IMR-90 (cell line): Measurements from ENCODE around the gene KRT79. TPM values are rescaled to one million over a fixed set of nuclear protein-coding genes. Genes with fewer than 3 reads are reported as not detected.

Experiments
- ATAC-seq: fragments of 200-7000 bp; cut with Tn5 transposase; 2 replicates; pipeline ENCODE4 v1.9.1; 2020; ENCODE audit warnings: low read depth, mild to moderate bottlenecking, moderate library complexity
- BruUV-seq: library from RNA; stranded (reverse); fragments of 400-500 nt; replicated peaks from 2 replicates; lab custom pipeline; 2021; lab: Mats Ljungman, UMichigan
- CTCF ChIA-PET: fragments of 300-600 bp; formaldehyde crosslinking; extraction: SDS; loops from one replicate; lab custom pipeline; 2021; ENCODE audit warnings: antibody characterized with exemption; lab: Yijun Ruan, JAX
- POLR2A ChIA-PET: fragments of 300-600 bp; sonication (Branson Sonifier 250); formaldehyde crosslinking; loops from one replicate; lab custom pipeline; 2022; ENCODE audit warnings: antibody characterized with exemption; ENCODE audit not compliant: unreplicated experiment; lab: Charles Lee
- DNase-seq: peaks from one replicate; pipeline ENCODE4 v3.0.0; 2013
- H2AFZ ChIP-seq: replicated peaks from 2 replicates; pipeline ENCODE3; 2013; ENCODE audit warnings: low read length, mild to moderate bottlenecking; ENCODE audit not compliant: poor library complexity
- H2AK5ac ChIP-seq: 2 replicates; pipeline ENCODE4 v1.6.1; 2013; ENCODE audit warnings: low read depth, low read length, inconsistent platforms
- H2AK9ac ChIP-seq: replicated peaks from 2 replicates; pipeline ENCODE3; 2013; ENCODE audit warnings: mild to moderate bottlenecking, low read depth, low read length, moderate library complexity; ENCODE audit not compliant: poor library complexity
- H2BK120ac ChIP-seq: 2 replicates; pipeline ENCODE4 v1.6.1; 2013; ENCODE audit warnings: low read depth, low read length, inconsistent platforms
- H2BK15ac ChIP-seq: 3 replicates; pipeline ENCODE4 v1.6.1; 2013; ENCODE audit warnings: low read depth, low read length, inconsistent platforms
- H2BK20ac ChIP-seq: 2 replicates; pipeline ENCODE4 v1.6.1; 2013; ENCODE audit warnings: low read depth, mild to moderate bottlenecking, inconsistent platforms, low read length, moderate library complexity
- H2BK5ac ChIP-seq: 2 replicates; pipeline ENCODE4 v1.6.1; 2013; ENCODE audit warnings: mild to moderate bottlenecking, low read depth, low read length, inconsistent platforms; ENCODE audit not compliant: poor library complexity, severe bottlenecking
- H3K14ac ChIP-seq: replicated peaks from 2 replicates; pipeline ENCODE4 v1.6.1; 2013; ENCODE audit warnings: low read depth, low read length, inconsistent platforms
- H3K18ac ChIP-seq: 2 replicates; pipeline ENCODE4 v1.6.1; 2013; ENCODE audit warnings: low read depth, low read length, control low read depth
- H3K23ac ChIP-seq: 2 replicates; pipeline ENCODE4 v1.6.1; 2013; ENCODE audit warnings: low read depth, low read length, inconsistent platforms
- H3K27ac ChIP-seq: 2 replicates; pipeline ENCODE4 v1.5.1; 2013; ENCODE audit warnings: mild to moderate bottlenecking, control low read depth, low read length; ENCODE audit not compliant: insufficient read depth
- H3K27me3 ChIP-seq: 2 replicates; pipeline ENCODE4 v1.6.1; 2013; ENCODE audit warnings: low read length; ENCODE audit not compliant: control insufficient read depth, insufficient read depth
- H3K36me3 ChIP-seq: 2 replicates; pipeline ENCODE4 v1.6.1; 2013; ENCODE audit warnings: low read length, mixed read lengths; ENCODE audit not compliant: control insufficient read depth, insufficient read depth
- H3K4ac ChIP-seq: 2 replicates; pipeline ENCODE4 v1.6.1; 2013; ENCODE audit warnings: low read depth, low read length, inconsistent platforms
- H3K4me1 ChIP-seq: 2 replicates; pipeline ENCODE4 v1.6.1; 2013; ENCODE audit warnings: low read length, mixed read lengths; ENCODE audit not compliant: control insufficient read depth, insufficient read depth
- H3K4me2 ChIP-seq: 2 replicates; pipeline ENCODE4 v1.6.1; 2013; ENCODE audit warnings: low read depth, mild to moderate bottlenecking, control low read depth, low read length, moderate library complexity
- H3K4me3 ChIP-seq: 2 replicates; pipeline ENCODE4 v1.5.1; 2013; ENCODE audit warnings: low read depth, mild to moderate bottlenecking, control low read depth, low read length, moderate library complexity; ENCODE audit not compliant: insufficient read depth
- H3K56ac ChIP-seq: 2 replicates; pipeline ENCODE4 v1.6.1; 2013; ENCODE audit warnings: low read length, inconsistent platforms; ENCODE audit not compliant: insufficient read depth; ENCODE audit errors: extremely low read depth
- H3K79me1 ChIP-seq, 2 experiments: 2 replicates each; pipeline ENCODE4 v1.6.1; 2013; ENCODE audit warnings: low read length in 2 of 2, inconsistent platforms in 1 of 2, low read depth in 1 of 2
- H3K9ac ChIP-seq: 2 replicates; pipeline ENCODE4 v1.6.1; 2013; ENCODE audit warnings: low read depth, low read length, control low read depth
- H3K9me1 ChIP-seq: 2 replicates; pipeline ENCODE4 v1.6.1; 2013; ENCODE audit warnings: low read length, inconsistent platforms; ENCODE audit not compliant: insufficient read depth
- H3K9me3 ChIP-seq: 2 replicates; pipeline ENCODE4 v1.6.1; 2013; ENCODE audit warnings: low read length; ENCODE audit not compliant: control insufficient read depth, insufficient read depth
- H4K20me1 ChIP-seq: 2 replicates; pipeline ENCODE4 v1.6.1; 2013; ENCODE audit warnings: low read length, inconsistent platforms; ENCODE audit not compliant: insufficient read depth
- H4K5ac ChIP-seq: 2 replicates; pipeline ENCODE4 v1.6.1; 2013; ENCODE audit warnings: mild to moderate bottlenecking, low read depth, low read length, control low read depth
- H4K8ac ChIP-seq, 2 experiments: 2 replicates each; pipeline ENCODE4 v1.6.1; 2013; ENCODE audit warnings: low read depth in 2 of 2, low read length in 2 of 2, control low read depth in 1 of 2, inconsistent platforms in 1 of 2
- H4K91ac ChIP-seq: 2 replicates; pipeline ENCODE4 v1.6.1; 2013; ENCODE audit warnings: low read depth, low read length, inconsistent platforms; ENCODE audit not compliant: insufficient read depth
- BHLHE40 ChIP-seq: fragments of 150-350 bp; IDR thresholded peaks from 2 replicates; pipeline ENCODE4 v1.6.1; 2016; ENCODE audit warnings: mild to moderate bottlenecking, low read depth, low read length
- CEBPB ChIP-seq: IDR thresholded peaks from 2 replicates; pipeline ENCODE4 v1.6.1; 2012; ENCODE audit warnings: low read depth, low read length, improper control_type of control experiment
- FOS ChIP-seq: fragments of 150-350 bp; IDR thresholded peaks from 2 replicates; pipeline ENCODE4 v1.6.1; 2016; ENCODE audit warnings: low read depth, low read length
- MAFK ChIP-seq: IDR thresholded peaks from 2 replicates; pipeline ENCODE4 v1.6.1; 2012; ENCODE audit warnings: low read depth, low read length, improper control_type of control experiment
- MAZ ChIP-seq: IDR thresholded peaks from 2 replicates; pipeline ENCODE4 v1.6.1; 2012; ENCODE audit warnings: low read depth, mild to moderate bottlenecking, low read length, improper control_type of control experiment, moderate library complexity, borderline replicate concordance
- MXI1 ChIP-seq: IDR thresholded peaks from 2 replicates; pipeline ENCODE4 v1.6.1; 2012; ENCODE audit warnings: low read depth, mild to moderate bottlenecking, low read length, moderate library complexity, borderline replicate concordance
- NFE2L2 ChIP-seq: fragments of 150-350 bp; IDR thresholded peaks from 2 replicates; pipeline ENCODE4 v1.6.1; 2016; ENCODE audit warnings: low read depth, mild to moderate bottlenecking, low read length
- RAD21 ChIP-seq: IDR thresholded peaks from 2 replicates; pipeline ENCODE4 v1.6.1; 2012; ENCODE audit warnings: low read length, improper control_type of control experiment
- RCOR1 ChIP-seq: IDR thresholded peaks from 2 replicates; pipeline ENCODE4 v1.6.1; 2012; ENCODE audit warnings: mild to moderate bottlenecking, low read length, improper control_type of control experiment; ENCODE audit not compliant: insufficient replicate concordance
- RFX5 ChIP-seq: IDR thresholded peaks from 2 replicates; pipeline ENCODE4 v1.8.0; 2012; ENCODE audit warnings: low read depth, mild to moderate bottlenecking, low read length, moderate library complexity
- SMC3 ChIP-seq: fragments of 150-350 bp; IDR thresholded peaks from 2 replicates; pipeline ENCODE4 v1.6.1; 2016; ENCODE audit warnings: low read depth, mild to moderate bottlenecking, antibody characterized with exemption, low read length, moderate library complexity
- WGBS, 2 experiments: methylation state at CpG; one replicate each; pipeline versions ENCODE4 v1.1.5 to v1.1.7; 2013; ENCODE audit warnings: missing lambda C conversion rate in 2 of 2; ENCODE audit not compliant: insufficient read length in 1 of 2; ENCODE audit errors: extremely low coverage in 2 of 2; 5-methylcytosine and 5-hydroxymethylcytosine counted together
- dilution Hi-C: fragments of 300-500 bp; cut with HindIII; formaldehyde crosslinking; loops from one replicate; pipeline ENCODE4 v1.14.3; 2018; ENCODE audit warnings: low sequenced_read_pairs; ENCODE audit not compliant: unreplicated experiment
- in situ Hi-C: fragments of 300-500 bp; cut with MboI; formaldehyde crosslinking; loops from 3 replicates; pipeline ENCODE4 v1.14.3; 2019; ENCODE audit warnings: low sequenced_read_pairs, inconsistent platforms, mixed read lengths
- intact Hi-C: fragments of 100-400 bp; cut with micrococcal nuclease; formaldehyde crosslinking; loops from 2 replicates; pipeline ENCODE4 v1.10.0; 2022
- polyA plus RNA-seq, 3 experiments: library from polyadenylated mRNA; depleted of rRNA; stranded (reverse); fragments of >200 nt; gene quantifications; 2 replicates each; pipeline ENCODE4 v1.2.3, GENCODE V29; 2012; ENCODE audit warnings: low replicate concordance in 1 of 3
- total RNA-seq: library from RNA; depleted of rRNA; stranded (reverse); fragments of >200 nt; gene quantifications from 2 replicates; pipeline ENCODE4 v1.2.3, GENCODE V29; 2012
- TF ChIP-seq, protein P1 (sequence below): fragments of 150-350 bp; IDR thresholded peaks from 2 replicates; pipeline ENCODE4 v1.6.1; 2016; ENCODE audit warnings: low read depth, mild to moderate bottlenecking, low read length, moderate library complexity, borderline replicate concordance
- TF ChIP-seq, protein P2 (sequence below): fragments of 150-350 bp; IDR thresholded peaks from 2 replicates; pipeline ENCODE4 v1.6.1; 2017; ENCODE audit warnings: mild to moderate bottlenecking, antibody characterized with exemption, low read length, low read depth
- TF ChIP-seq, protein P3 (sequence below): conservative IDR thresholded peaks from 2 replicates; pipeline ENCODE4 v1.5.1; 2012; ENCODE audit warnings: mild to moderate bottlenecking, low read depth, low read length, improper control_type of control experiment

KRT79 gene
- total and polyA plus RNA-seq, 2 of the 4 experiments (the other 2 are of a cell fraction), result under 0.01 to 0.24 TPM

DNA sequence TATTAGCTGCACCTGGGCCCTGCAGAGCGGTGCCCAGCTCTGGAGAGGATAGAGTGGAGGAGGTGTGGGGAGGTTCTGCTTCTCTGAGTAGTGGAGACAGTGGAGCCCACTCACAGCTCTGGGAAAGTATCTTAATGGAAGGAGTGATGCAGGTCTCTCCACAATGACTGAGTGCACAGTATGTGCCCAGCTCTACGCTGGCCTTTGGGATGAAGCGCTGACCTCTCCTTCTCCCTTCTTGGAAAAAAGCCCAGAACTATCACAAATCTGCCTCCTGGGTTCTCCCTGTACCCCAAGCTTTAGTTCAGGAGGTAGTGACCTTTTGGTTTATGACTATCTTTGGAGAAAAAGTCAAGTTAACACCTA lies 37.7 kb downstream of the KRT79 start:
- H2AFZ ChIP-seq, result no peak overlapping the region
- H2BK20ac ChIP-seq, result no peak overlapping the region
- intact Hi-C loops, result no loop called here
- ATAC-seq, result no peak
- DNase-seq, result no peak
- no peaks in the 10 kb centered on the region for H3K4me1 ChIP-seq
- H3K56ac ChIP-seq, result no peak overlapping the region
- H3K9me3 ChIP-seq, result no peaks in the 10 kb centered on the region
- H2BK15ac ChIP-seq, result no peak overlapping the region
- ChIA-PET POLR2A (no interaction called here), CTCF (no interaction called here)
- WGBS, 2 experiments, result no CpG with 5 or more reads among the region's 3 CpGs
- in situ Hi-C loops, result no loop called here
- no peak overlapping the region for H3K4me3 ChIP-seq
- peaks cover 14% of the 10 kb centered on the region for H3K27me3 ChIP-seq
- BruUV-seq, result no TSS peak
- no peak overlapping the region for H2BK5ac ChIP-seq
- H3K23ac ChIP-seq, result no peak overlapping the region
- H3K27ac ChIP-seq, result no peak overlapping the region
- no peaks in the 10 kb centered on the region for H3K79me1 ChIP-seq
- H2BK120ac ChIP-seq, result no peak overlapping the region
- H3K36me3 ChIP-seq, result no peaks in the 10 kb centered on the region
- H3K18ac ChIP-seq, result no peak overlapping the region
- dilution Hi-C loops, result no loop called here
- H4K5ac ChIP-seq, result no peak overlapping the region
- H3K14ac ChIP-seq, result no peak overlapping the region
- TF ChIP-seq FOS (no peak), RCOR1 (no peak), CEBPB (no peak), MAFK (no peak), MAZ (no peak), MXI1 (no peak), BHLHE40 (no peak), RFX5 (no peak), NFE2L2 (no peak), SMC3 (no peak), RAD21 (no peak)
- TF ChIP-seq, protein P1, sequence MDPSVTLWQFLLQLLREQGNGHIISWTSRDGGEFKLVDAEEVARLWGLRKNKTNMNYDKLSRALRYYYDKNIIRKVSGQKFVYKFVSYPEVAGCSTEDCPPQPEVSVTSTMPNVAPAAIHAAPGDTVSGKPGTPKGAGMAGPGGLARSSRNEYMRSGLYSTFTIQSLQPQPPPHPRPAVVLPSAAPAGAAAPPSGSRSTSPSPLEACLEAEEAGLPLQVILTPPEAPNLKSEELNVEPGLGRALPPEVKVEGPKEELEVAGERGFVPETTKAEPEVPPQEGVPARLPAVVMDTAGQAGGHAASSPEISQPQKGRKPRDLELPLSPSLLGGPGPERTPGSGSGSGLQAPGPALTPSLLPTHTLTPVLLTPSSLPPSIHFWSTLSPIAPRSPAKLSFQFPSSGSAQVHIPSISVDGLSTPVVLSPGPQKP, result no peak
- TF ChIP-seq, protein P2, sequence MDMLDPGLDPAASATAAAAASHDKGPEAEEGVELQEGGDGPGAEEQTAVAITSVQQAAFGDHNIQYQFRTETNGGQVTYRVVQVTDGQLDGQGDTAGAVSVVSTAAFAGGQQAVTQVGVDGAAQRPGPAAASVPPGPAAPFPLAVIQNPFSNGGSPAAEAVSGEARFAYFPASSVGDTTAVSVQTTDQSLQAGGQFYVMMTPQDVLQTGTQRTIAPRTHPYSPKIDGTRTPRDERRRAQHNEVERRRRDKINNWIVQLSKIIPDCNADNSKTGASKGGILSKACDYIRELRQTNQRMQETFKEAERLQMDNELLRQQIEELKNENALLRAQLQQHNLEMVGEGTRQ, result no peak
- TF ChIP-seq, protein P3, sequence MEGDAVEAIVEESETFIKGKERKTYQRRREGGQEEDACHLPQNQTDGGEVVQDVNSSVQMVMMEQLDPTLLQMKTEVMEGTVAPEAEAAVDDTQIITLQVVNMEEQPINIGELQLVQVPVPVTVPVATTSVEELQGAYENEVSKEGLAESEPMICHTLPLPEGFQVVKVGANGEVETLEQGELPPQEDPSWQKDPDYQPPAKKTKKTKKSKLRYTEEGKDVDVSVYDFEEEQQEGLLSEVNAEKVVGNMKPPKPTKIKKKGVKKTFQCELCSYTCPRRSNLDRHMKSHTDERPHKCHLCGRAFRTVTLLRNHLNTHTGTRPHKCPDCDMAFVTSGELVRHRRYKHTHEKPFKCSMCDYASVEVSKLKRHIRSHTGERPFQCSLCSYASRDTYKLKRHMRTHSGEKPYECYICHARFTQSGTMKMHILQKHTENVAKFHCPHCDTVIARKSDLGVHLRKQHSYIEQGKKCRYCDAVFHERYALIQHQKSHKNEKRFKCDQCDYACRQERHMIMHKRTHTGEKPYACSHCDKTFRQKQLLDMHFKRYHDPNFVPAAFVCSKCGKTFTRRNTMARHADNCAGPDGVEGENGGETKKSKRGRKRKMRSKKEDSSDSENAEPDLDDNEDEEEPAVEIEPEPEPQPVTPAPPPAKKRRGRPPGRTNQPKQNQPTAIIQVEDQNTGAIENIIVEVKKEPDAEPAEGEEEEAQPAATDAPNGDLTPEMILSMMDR, result no peak
- H3K4me2 ChIP-seq, result no peak overlapping the region
- no peaks in the 10 kb centered on the region; the same call in 1 of the 2 replicates for H4K20me1 ChIP-seq
- no peak overlapping the region for H3K9ac ChIP-seq
- no peak overlapping the region for H3K4ac ChIP-seq
- H4K8ac ChIP-seq, result no peak overlapping the region
- no peak overlapping the region for H4K91ac ChIP-seq
- H2AK9ac ChIP-seq, result no peak overlapping the region
- no peak overlapping the region for H2AK5ac ChIP-seq
- peaks cover 3% of the 10 kb centered on the region; the same call in 1 of the 2 replicates for H3K9me1 ChIP-seq
